Fibroblast of skin of left biceps (primary cell): ENCODE results near the gene ZNF799.
"Not testable (repeated sequence)": the region's sequence is repeated elsewhere in the genome, so short reads cannot be mapped to it uniquely, and the experiment has no call there.

Source experiments
- DNase-seq, 2 experiments: peaks; one replicate each; pipeline ENCODE4 v3.0.0-alpha.2; 2013; ENCODE audit warnings: low read depth in 2 of 2

The ZNF799 gene

GRCh38 chr19:12364391-12365235 is 36.5 kb downstream of the ZNF799 start:
- no peak for DNase-seq

DNA sequence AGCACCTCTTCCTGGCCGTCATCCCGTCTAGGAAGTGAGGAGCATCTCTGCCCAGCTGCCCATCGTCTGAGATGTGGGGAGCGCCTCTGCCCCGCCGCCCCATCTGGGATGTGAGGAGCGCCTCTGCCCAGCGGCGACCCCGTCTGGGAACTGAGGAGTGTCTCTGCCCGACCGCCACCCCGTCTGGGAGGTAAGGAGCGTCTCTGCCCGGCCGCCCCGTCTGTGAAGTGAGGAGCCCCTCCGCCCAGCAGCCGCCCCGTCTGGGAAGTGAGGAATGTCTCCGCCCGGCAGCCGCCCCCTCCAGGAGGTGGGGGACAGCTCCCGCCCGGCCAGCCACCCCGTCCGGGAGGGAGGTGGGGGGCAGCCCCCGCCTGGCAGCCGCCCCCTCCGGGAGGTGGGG is 38.8 kb downstream of the ZNF799 start:
- not testable (repeated sequence) for DNase-seq

DNA sequence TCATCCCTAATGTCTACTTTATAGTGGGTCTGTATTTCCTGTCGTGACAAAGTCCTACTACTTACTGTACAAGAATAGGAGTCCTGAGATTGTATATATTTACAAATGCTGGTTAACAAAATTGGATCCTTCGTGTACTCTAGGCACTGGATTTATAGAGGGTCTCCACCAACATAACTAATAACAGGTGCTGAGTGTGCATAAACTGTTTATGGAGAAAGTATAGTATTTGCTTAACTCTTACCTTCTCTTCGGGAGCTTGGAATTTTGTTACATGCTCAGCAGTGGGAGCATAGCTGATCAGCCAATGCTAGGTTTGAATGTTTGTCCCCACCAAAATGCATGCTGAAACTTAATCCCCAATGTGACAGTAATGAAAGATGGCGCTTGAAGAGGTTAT is 47.7 kb downstream of the ZNF799 start:
- no peak for DNase-seq

- no peak for DNase-seq
Observed at GRCh38 chr19:12350890-12351197, 50.2 kb downstream of the ZNF799 start.

DNA sequence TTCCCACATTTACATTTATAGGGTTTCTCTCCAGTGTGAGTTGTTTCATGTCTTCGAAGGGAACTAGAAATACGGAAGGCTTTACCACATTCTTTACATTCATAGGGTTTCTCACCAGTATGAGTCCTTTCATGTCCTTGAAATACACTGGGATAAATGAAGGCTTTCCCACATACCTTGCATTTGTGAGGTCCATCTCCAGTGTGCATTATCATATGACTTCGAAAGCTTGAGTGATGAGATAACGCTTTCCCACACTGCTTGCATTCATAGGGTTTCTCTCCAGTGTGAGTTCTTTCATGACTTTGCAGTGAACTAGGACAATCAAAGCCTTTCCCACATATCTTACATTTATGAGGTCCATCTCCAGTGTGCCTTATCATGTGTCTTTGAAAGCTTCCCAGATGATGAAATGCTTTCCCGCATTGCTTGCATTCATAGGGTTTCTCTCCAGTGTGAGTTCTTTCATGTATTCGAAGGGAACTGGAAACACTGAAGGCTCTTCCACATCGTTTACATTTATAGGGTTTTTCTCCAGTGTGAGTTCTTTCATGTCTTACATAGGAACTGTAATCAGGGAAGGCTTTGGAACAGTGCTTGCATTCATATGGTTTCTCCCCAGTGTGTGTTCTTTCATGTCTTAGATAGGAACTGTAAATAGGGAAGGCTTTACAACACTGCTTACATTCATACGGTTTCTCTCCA is 50.7 kb downstream of the ZNF799 start:
- DNase-seq, result no peak

GRCh38 chr19:12346896-12347295 is 54.2 kb downstream of the ZNF799 start:
- DNase-seq, result no peak

GRCh38 chr19:12345197-12345596 is 55.9 kb downstream of the ZNF799 start:
- DNase-seq, result no peak
